HFFc6 (cell line): ENCODE data around the gene TNK1. TPM values are rescaled to one million over a fixed set of nuclear protein-coding genes. Genes with fewer than 3 reads are reported as not detected.

Experiments used
- DNase-seq: peaks from one replicate; pipeline ENCODE4 v3.0.0-alpha.2; 2018
- H3K27ac Mint-ChIP-seq: 2 replicates; pipeline ENCODE4 v1.8.0; 2020; ENCODE audit warnings: mild to moderate bottlenecking, mixed read lengths
- H3K27me3 Mint-ChIP-seq: 2 replicates; pipeline ENCODE4 v1.8.0; 2021; ENCODE audit warnings: mild to moderate bottlenecking, moderate library complexity, mixed read lengths; ENCODE audit not compliant: insufficient read depth
- H3K36me3 Mint-ChIP-seq: 2 replicates; pipeline ENCODE4 v1.8.0; 2021; ENCODE audit warnings: low read depth, mixed read lengths
- H3K4me1 Mint-ChIP-seq: 2 replicates; pipeline ENCODE4 v1.8.0; 2020; ENCODE audit warnings: low read depth, mixed read lengths
- H3K4me3 Mint-ChIP-seq: 2 replicates; pipeline ENCODE4 v1.8.0; 2020; ENCODE audit warnings: mild to moderate bottlenecking, moderate library complexity, mixed read lengths
- H3K9me3 Mint-ChIP-seq: 2 replicates; pipeline ENCODE4 v1.8.0; 2020; ENCODE audit warnings: mild to moderate bottlenecking, mixed read lengths
- CTCF ChIP-seq: fragments of 200-600 bp; sonication (generic); IDR thresholded peaks from 2 replicates; pipeline ENCODE4 v1.5.0; 2021; ENCODE audit warnings: antibody characterized with exemption, mild to moderate bottlenecking
- total RNA-seq, 6 experiments: library from RNA; stranded (reverse); fragmentation: NEBNext Ultra II Directional; extraction: Animal tissue kit (Norgen Biotek cat#: 25700); gene quantifications; 2 replicates in 1 of 6; 3 replicates in 5 of 6; pipeline ENCODE4 v1.2.3, GENCODE V29; 2021

Gene TNK1
- total RNA-seq, 6 experiments from 2014 or later, result 0.20 to 0.41 (median 0.26) TPM

DNA sequence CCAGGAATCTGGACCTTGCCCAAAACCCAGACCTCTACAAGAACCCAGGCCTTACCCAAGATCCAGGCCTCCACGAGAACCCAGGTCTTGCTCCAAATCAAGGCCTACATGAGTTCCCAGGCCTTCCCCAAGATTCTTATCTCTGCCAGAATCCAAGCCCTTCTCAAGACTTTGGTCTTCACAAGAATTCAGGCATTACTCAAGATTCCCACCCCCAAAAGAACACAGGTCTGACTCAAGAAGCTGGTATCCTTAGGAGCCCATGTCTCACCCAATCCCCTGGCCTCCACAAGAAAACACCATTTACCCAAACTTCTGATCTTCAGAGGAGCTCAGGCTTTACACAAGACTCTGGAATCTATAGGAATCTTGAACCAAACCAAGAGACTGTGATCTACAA, 50.3 kb downstream of the TNK1 start:
- Mint-ChIP-seq H3K9me3 (no peaks in the 10 kb centered on the region), H3K4me1 (peaks cover 19% of the 10 kb centered on the region), H3K4me3 (no peak overlapping the region), H3K27ac (no peak overlapping the region), H3K36me3 (no peaks in the 10 kb centered on the region), H3K27me3 (no peaks in the 10 kb centered on the region; the same call in none of the 2 replicates)
- TF ChIP-seq CTCF, result no peak
- DNase-seq, result no peak

DNA sequence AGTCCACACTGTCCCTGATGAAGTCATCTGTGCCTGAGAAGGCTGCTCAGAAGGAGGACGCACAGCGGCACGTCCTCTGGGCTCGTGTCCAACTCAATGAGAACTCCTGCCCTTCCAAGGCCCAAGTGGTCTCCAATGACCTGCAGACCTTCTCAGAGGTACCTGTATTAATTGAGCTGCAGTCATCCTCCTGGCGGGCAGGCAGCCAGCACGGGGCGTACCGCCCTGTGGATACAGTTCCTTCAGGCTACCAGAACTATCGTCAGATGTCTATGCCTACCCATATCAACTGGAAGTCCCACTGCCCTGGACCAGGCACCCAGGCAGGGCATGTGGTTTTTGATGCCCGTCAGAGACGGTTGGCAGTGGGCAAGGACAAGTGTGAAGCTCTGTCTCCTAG, 51.4 kb downstream of the TNK1 start:
- Mint-ChIP-seq H3K27me3 (peaks cover 2% of the 10 kb centered on the region), H3K27ac (no peak overlapping the region), H3K9me3 (no peaks in the 10 kb centered on the region), H3K36me3 (no peaks in the 10 kb centered on the region), H3K4me3 (no peak overlapping the region), H3K4me1 (peaks cover 27% of the 10 kb centered on the region)
- no peak for TF ChIP-seq CTCF
- no peak for DNase-seq

DNA sequence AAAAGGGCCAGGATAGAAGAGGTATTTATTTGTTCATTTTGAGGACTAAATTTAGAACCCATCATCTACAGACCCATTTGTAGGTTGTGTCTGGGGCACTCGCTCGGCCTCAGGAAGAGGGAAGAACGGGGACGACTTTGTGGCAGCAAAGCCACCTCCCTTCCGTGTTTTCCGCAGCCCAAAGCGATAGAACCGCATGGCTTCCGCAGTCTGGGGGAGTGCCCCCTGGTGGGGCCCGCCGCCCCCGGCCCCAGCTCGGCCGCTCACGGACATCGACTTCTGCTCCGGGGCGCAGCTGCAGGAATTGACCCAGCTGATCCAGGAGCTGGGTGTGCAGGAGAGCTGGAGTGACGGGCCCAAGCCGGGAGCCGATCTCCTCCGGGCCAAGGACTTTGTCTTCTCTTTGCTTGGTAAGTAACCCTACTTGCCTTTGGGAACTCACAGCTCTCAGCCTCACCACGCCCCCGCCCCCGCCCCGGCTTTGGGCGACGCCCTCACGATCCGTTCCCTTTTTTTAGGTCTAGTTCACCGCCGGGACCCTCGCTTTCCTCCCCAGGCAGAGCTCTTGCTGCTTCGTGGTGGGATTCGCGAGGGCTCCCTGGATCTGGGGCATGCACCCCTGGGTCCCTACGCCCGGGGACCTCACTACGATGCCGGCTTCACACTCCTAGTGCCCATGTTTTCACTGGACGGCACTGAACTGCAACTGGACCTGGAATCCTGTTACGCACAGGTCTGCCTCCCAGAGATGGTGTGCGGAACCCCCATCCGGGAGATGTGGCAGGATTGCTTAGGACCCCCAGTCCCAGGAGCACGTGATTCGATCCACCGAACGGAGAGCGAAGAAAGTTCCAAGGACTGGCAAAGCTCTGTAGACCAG, 55.0 kb downstream of the TNK1 start:
- Mint-ChIP-seq H3K27me3 (peaks cover 18% of the 10 kb centered on the region), H3K9me3 (no peaks in the 10 kb centered on the region), H3K4me3 (peak overlapping the region; percentile 91), H3K36me3 (no peaks in the 10 kb centered on the region; the same call in 1 of the 2 replicates), H3K27ac (peak overlapping the region; percentile 59; the same call in 1 of the 2 replicates), H3K4me1 (peaks cover 42% of the 10 kb centered on the region)
- DNase-seq, result no peak
- TF ChIP-seq CTCF, result peak; percentile 60

GRCh38 chr17:7436556-7437368, 55.9 kb downstream of the TNK1 start:
- DNase-seq, result peak; percentile 66

More at GRCh38 chr17:7436556-7437368, 55.9 kb downstream of the TNK1 start:
- no peaks in the 10 kb centered on the region; the same call in 1 of the 2 replicates for H3K36me3 Mint-ChIP-seq
- H3K9me3 Mint-ChIP-seq, result no peaks in the 10 kb centered on the region
- peak overlapping the region; percentile 51; the same call in 1 of the 2 replicates for H3K27ac Mint-ChIP-seq
- peaks cover 37% of the 10 kb centered on the region for H3K4me1 Mint-ChIP-seq
- TF ChIP-seq CTCF, result peak; percentile 88
- peaks cover 18% of the 10 kb centered on the region for H3K27me3 Mint-ChIP-seq
- H3K4me3 Mint-ChIP-seq, result peak overlapping the region; percentile 91
